ENCODE measurements around the gene SBF1. TPM values are rescaled to one million over a fixed set of nuclear protein-coding genes. Genes with fewer than 3 reads are reported as not detected.

The SBF1 gene
- total RNA-seq, 3 donors from 2014 or later: 30.6 to 33.1 (median 30.6) TPM

- intact Hi-C loops (cut with DNase I; ENCODE audit: low total_unique reads): no loop called here
- H3K36me3 ChIP-seq: no peaks in the 10 kb centered on the region
Observed at GRCh38 chr22:50403701-50404101, 71.1 kb downstream of the SBF1 start.

GRCh38 chr22:50401907-50402306 is 72.9 kb downstream of the SBF1 start:
- H3K27me3 ChIP-seq: no peaks in the 10 kb centered on the region
- H3K27ac ChIP-seq: no peak overlapping the region
- no peak overlapping the region for H3K4me3 ChIP-seq
- DNase-seq (ENCODE audit: low spot score in 2 of 2): no peak
- intact Hi-C loops (cut with DNase I; ENCODE audit: low total_unique reads): no loop called here
- H3K9me3 ChIP-seq: no peaks in the 10 kb centered on the region
- no peak for TF ChIP-seq POLR2A (IDR thresholded peaks at IDR 0.05)
- no peak for TF ChIP-seq POLR2AphosphoS5 (IDR thresholded peaks at IDR 0.05)
- no peaks in the 10 kb centered on the region for H3K36me3 ChIP-seq
- H3K4me1 ChIP-seq: no peaks in the 10 kb centered on the region

More at GRCh38 chr22:50403701-50404101, 71.1 kb downstream of the SBF1 start:
- H3K27ac ChIP-seq: no peak overlapping the region
- H3K4me1 ChIP-seq: no peaks in the 10 kb centered on the region
- no peak for DNase-seq (ENCODE audit: low spot score in 2 of 2)
- H3K27me3 ChIP-seq: no peaks in the 10 kb centered on the region
- no peaks in the 10 kb centered on the region for H3K9me3 ChIP-seq
- no peak for TF ChIP-seq POLR2A (IDR thresholded peaks at IDR 0.05)
- no peak for TF ChIP-seq CTCF (IDR thresholded peaks at IDR 0.05)
- no peak for TF ChIP-seq POLR2AphosphoS5 (IDR thresholded peaks at IDR 0.05)
- H3K4me3 ChIP-seq: no peak overlapping the region

- Histone ChIP-seq H3K27ac (no peak overlapping the region), H3K36me3 (no peaks in the 10 kb centered on the region), H3K27me3 (no peaks in the 10 kb centered on the region), H3K9me3 (no peaks in the 10 kb centered on the region), H3K4me1 (no peaks in the 10 kb centered on the region), H3K4me3 (no peak overlapping the region)
- no peak for DNase-seq (ENCODE audit: low spot score in 2 of 2)
- TF ChIP-seq POLR2A (IDR thresholded peaks at IDR 0.05) (no peak), POLR2AphosphoS5 (IDR thresholded peaks at IDR 0.05) (no peak), CTCF (IDR thresholded peaks at IDR 0.05) (no peak)
- intact Hi-C loops (cut with DNase I; ENCODE audit: low total_unique reads): no loop called here
Observed at GRCh38 chr22:50400931-50401330, 73.9 kb downstream of the SBF1 start.

- H3K27me3 ChIP-seq: no peaks in the 10 kb centered on the region
- H3K4me1 ChIP-seq: no peaks in the 10 kb centered on the region
- TF ChIP-seq POLR2AphosphoS5 (IDR thresholded peaks at IDR 0.05) (no peak), CTCF (IDR thresholded peaks at IDR 0.05) (no peak), POLR2A (IDR thresholded peaks at IDR 0.05) (no peak)
- intact Hi-C loops (cut with DNase I; ENCODE audit: low total_unique reads): no loop called here
- H3K36me3 ChIP-seq: no peaks in the 10 kb centered on the region
- no peak overlapping the region for H3K4me3 ChIP-seq
- no peaks in the 10 kb centered on the region for H3K9me3 ChIP-seq
- DNase-seq (ENCODE audit: low spot score in 2 of 2): no peak
- peak overlapping the region; percentile 48 to 65 for H3K27ac ChIP-seq
Observed at GRCh38 chr22:50400406-50400805, 74.4 kb downstream of the SBF1 start.

GRCh38 chr22:50399751-50400331 is 75.0 kb downstream of the SBF1 start:
- intact Hi-C loops (cut with DNase I; ENCODE audit: low total_unique reads): no loop called here
- H3K27ac ChIP-seq: peak overlapping the region; percentile 48 to 65
- no peaks in the 10 kb centered on the region for H3K27me3 ChIP-seq
- no peak for DNase-seq (ENCODE audit: low spot score in 2 of 2)
- TF ChIP-seq POLR2AphosphoS5 (IDR thresholded peaks at IDR 0.05) (no peak), CTCF (IDR thresholded peaks at IDR 0.05) (no peak), POLR2A (IDR thresholded peaks at IDR 0.05) (no peak)
- H3K4me1 ChIP-seq: no peaks in the 10 kb centered on the region
- no peaks in the 10 kb centered on the region for H3K36me3 ChIP-seq
- H3K9me3 ChIP-seq: no peaks in the 10 kb centered on the region
- no peak overlapping the region for H3K4me3 ChIP-seq
